Mammary epithelial cell (primary cell): ENCODE measurements around the gene PARD6B.

Experiments
- EZH2 ChIP-seq: IDR thresholded peaks from 2 replicates; pipeline ENCODE4 v1.6.1; 2012; ENCODE audit warnings: low read length, inconsistent platforms, borderline replicate concordance
- TF ChIP-seq, protein P1 (sequence below), 2 donors: IDR thresholded peaks in 1 of 2; conservative IDR thresholded peaks in 1 of 2; 2 replicates each; pipeline ENCODE4 v1.5.1; 2011 to 2012; ENCODE audit warnings: inconsistent platforms in 2 of 2, low read length in 2 of 2, mild to moderate bottlenecking in 2 of 2, control low read depth in 1 of 2, low read depth in 1 of 2; ENCODE audit not compliant: insufficient read depth in 1 of 2; ENCODE audit errors: extremely low read depth in 1 of 2

DNA sequence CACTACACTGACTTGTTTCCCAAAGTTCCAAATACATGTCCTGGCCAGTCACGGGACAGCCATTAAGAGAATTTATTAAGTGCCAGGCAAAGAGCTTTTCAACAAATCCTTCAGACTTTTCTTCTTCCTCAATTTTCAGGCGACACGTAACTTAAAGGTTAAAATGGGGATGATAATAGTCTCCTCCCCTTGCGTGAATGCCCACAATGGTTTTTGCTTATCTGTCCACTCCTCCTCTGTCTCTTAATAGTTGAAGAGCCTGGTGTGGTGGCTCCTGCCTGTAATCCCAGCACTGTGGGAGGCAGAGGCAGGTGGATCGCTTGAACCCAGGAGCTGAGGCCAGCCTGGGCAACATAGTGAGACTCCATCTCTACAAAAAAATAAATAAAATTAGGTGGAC, 11.4 kb upstream of the PARD6B start:
- TF ChIP-seq, protein P1, sequence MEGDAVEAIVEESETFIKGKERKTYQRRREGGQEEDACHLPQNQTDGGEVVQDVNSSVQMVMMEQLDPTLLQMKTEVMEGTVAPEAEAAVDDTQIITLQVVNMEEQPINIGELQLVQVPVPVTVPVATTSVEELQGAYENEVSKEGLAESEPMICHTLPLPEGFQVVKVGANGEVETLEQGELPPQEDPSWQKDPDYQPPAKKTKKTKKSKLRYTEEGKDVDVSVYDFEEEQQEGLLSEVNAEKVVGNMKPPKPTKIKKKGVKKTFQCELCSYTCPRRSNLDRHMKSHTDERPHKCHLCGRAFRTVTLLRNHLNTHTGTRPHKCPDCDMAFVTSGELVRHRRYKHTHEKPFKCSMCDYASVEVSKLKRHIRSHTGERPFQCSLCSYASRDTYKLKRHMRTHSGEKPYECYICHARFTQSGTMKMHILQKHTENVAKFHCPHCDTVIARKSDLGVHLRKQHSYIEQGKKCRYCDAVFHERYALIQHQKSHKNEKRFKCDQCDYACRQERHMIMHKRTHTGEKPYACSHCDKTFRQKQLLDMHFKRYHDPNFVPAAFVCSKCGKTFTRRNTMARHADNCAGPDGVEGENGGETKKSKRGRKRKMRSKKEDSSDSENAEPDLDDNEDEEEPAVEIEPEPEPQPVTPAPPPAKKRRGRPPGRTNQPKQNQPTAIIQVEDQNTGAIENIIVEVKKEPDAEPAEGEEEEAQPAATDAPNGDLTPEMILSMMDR (conservative IDR thresholded peaks at IDR 0.05 in 1 of 2, IDR thresholded peaks at IDR 0.05 in 1 of 2; ENCODE audit: extremely low read depth in 1 of 2, insufficient read depth in 1 of 2, low read depth in 1 of 2, low read length in 2 of 2): no peak
- no peak for TF ChIP-seq EZH2
